ENCODE results near the gene ITIH4.

Gene ITIH4

DNA sequence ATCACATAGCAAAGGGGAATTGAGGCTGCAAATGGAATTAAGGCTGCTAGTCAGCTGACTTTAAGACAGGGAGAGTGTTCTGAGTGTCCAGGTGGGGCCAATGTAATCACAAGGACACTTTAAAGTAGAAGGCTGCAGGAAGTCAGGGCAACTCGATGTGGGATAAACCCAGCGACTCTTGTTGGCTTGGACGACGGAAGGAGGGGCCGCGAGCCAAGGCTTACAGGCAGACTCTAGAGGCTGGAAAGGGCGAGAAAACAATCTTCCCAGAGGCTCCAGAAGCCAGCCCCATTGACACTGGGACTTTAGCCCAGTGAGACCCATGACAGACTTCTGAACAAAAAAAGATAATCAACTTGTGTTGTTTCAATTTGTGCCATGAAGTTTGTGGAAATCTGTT is 17.3 kb upstream of the ITIH4 start:
- no peak for DNase-seq

- no peak for DNase-seq
Measured at GRCh38 chr3:52847241-52847640, 16.8 kb upstream of the ITIH4 start.

- no peak for DNase-seq
Measured at GRCh38 chr3:52846432-52846965, 16.0 kb upstream of the ITIH4 start.

DNA sequence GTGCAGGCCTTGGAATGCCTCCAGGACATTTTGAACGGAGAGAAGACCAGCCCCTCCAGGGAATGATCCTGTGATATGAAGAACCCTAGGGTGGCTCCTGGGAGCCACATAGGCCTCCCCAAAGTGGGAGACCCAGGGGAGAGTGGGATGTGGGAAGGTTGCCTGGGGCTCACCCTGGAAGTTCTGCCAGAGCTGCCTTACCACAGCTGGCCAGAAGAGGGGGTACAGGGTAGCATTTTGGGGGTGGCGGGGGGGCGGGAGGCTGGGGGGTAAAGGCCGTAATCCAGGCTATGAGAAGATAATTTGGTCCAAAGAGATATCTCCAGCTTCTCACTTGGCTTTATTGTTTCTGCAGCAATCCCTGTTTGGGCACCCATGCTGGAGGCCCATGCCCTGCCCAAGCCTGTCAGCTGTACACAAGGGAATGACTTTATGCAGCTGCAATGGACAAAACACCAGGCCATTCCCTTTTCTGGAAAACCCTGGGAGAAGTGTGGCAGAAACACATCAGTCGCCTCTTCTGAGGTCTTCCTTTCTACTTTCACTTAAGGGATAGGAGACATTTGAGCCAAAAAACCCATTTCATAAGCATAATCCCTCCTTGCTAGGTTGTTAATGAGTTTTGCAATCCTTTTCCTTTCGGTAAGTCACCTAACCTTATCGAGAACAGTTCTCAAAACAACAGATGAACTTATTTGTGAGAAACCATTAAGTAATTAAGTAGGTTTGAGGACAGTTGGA is 15.4 kb upstream of the ITIH4 start:
- no peak for DNase-seq

GRCh38 chr3:52845157-52845556 is 14.7 kb upstream of the ITIH4 start:
- DNase-seq, result no peak

DNA sequence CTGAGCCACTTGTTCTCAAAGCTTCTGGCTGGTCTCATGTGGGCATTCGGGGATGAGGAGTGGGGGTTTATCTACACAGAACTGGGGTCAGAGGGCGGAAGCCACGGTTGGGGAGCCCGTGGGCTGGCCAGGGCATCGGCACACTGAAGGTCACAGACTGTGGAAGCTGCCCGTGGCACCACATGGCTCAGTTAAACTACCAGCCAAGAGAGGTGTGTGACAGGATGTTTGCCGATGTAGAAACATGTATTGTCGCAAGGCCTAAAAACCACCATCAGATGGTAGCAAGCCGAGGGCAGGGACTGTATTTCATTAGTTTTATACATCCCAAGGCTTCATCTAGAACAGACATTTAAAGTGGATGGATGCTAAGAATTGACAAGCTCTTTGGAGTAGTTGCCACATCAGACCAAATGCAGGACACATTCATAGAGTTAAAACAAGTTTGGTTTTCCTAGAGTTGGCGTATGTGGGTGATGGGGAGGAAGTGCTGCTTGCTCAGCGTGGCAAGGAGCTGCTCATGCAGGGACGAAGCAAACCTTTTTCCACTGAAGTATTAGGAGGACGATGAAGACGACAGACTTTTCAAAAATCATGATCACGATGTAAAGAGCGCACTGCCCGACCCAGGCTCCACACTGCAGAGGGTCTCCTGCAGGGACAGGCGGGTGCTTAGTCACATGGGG is 14.0 kb upstream of the ITIH4 start:
- peak; percentile 24 for DNase-seq

GRCh38 chr3:52843881-52844280 is 13.4 kb upstream of the ITIH4 start:
- no peak for DNase-seq

- no peak for DNase-seq
Measured at GRCh38 chr3:52843108-52843865, 12.8 kb upstream of the ITIH4 start.

GRCh38 chr3:52842424-52842823 is 12.0 kb upstream of the ITIH4 start:
- no peak for DNase-seq

DNA sequence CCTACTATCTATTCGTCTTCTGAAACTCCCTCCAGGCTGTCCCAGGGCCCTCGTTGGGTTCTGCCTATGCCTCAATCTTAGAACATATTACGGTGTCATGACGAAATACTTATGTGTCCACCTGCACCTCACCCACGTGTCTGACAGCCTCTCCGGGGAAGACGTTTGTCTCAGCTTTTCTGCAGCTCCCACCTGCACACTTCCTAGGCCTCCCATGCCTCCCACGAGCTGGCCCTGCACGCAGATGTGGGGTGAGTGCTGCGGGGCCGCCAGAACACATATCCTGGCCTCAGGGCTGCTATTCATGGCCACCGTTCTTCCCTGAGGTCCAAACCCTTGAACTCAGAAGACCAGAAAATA is 11.5 kb upstream of the ITIH4 start:
- no peak for DNase-seq

DNA sequence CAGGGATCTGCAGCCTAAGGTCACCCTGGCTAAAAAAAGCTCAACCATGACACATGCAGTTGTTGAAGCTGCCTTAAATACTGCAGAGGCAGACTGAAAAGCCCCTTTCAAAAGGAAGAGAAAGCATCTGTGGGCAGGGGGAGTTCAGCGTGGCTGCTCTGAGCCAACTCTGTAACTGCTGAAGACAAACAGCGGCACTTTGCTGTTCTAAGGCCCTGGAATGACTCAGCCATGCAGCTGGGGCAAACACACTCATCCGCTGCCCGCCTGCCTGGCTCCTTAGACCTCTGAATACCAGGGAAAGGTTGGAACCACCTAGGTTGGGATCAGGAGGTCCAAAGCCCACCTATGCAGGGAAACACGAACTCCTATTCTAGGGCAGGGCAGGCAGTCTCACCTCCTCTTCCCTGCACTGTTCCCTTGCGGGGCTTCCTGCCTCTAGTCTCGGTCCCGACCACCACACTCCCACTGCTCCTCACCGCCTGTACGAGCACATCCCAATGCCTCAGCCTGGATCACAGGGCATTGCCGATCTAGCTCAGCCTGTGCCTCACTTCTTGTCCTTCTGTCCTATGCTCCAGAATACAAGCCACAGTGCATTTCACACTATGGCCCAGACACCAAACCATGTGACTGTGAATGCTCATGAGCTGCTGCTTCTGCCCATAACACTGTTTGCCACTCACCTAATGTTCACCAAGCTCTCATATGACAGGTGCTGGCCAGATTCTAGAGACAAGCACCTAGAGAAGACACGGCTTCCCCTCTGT is 10.9 kb upstream of the ITIH4 start:
- DNase-seq, result no peak

DNA sequence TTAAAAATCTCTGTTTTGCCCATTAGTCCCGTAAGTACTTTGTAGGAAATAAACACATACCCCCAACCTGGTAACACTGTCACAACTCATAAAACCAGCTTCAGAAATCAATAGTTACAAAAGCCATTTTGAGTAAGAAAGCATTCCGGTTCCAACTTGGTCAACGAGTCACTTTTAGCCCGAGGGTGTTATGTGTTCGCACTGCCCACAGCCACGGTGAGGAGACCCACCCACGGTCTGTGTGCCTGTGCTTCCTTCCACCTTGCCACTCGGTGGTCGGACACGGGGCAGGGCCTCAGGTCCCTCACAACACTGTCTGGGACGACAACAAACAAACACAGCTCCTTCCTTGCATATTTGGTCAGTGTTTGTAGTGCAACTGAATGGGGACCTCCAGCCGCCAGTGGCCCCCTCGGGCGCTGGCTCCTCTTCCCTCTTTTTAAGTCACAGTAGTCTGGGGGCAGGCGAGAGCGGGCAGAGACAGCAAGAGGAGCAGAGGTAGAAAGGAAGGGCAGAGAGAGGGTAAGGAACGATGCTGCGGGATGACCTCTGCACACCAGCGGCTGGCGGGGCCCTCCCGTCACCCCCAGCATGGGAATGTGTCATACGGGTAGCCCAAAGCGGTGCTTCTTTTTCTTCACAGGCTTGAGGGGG is 9.5 kb upstream of the ITIH4 start:
- no peak for DNase-seq

GRCh38 chr3:52839268-52839575 is 8.8 kb upstream of the ITIH4 start:
- DNase-seq, result no peak

DNA sequence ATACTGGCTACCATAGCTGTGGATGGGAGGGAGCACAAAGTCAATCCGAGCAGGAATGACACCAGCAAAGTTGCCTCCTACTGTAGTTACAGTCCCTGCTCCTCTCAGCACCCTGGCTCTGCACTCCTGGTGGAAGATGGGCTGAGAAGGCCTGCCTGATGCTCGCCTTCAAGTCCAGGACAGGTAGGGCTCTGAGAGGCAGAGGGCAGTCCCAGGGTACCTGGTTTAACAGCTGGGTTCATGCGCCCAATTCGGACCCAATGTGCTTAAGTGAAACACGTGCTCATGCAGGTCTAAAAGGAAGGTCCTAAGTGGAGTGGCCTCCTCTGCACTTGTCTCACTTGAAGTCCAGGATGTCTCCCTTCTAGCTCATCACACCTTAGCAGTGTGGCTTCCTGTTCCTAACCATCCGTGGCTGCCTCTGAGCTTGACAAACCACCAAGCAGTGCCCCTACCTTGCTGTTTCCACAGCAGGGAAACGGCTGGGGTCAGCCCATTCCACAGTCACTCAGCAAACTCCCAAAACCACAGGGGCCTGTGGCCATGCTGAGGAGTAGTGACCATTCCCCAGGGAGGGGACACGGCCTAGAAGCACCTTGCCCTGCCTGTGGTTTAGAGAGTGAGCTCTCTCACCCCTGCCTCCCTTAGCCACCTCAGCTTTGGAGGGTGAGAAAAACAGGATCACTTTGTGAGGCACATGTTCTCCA is 8.2 kb upstream of the ITIH4 start:
- no peak for DNase-seq

DNA sequence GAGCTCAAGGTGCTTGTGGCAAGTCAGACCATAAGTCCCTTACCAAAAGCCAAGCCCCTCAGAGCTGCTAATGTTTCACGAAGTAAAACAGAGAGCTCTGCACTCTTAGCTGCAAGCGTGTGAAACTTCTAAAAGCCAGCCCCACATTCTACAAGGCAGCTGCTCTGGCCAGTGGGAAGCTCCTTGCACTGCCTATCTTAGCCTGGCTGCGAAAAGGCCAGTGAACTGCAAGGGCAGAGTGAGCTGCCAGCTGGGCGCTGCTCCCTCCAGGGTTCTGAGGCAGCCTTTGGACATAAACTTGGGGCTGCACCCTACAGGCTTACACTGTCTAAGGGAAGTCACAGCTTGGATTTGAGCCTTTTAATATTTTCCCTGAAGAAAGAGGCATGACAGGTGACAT is 6.5 kb upstream of the ITIH4 start:
- no peak for DNase-seq

GRCh38 chr3:52836471-52836845 is 6.0 kb upstream of the ITIH4 start:
- DNase-seq, result no peak

DNA sequence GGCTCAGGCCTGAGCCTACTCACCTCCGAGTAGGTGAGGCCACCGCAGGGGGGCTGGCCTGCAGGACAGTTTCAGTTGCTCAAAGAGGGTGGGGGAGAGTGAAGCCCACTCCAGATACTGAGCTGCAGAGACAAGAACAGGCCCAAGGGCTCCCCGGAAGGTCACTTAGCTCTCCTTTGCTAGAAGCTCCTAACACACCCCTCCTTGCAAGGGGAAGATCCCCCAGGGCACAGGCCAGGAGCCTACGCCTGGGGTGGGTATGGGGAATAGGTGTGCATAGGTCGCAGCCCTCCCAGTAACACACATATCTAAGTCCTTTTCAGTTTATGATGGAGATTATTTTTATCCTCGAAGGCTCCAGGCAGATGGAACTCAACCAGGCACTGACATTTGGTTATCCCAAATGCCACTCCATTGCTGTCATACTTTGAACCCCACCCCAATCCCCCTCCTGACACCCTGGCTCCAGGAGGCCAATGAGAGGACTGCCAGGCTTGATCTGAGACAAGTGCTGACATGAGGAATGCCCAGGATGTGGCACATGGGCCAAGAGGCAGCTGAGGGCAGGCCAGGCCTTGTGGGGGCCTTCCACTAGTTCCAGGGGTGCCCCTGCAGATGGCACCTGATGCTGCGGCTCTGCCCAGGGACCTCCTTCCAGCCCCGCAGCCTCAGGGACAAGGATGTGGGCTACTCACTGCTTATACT is 5.4 kb upstream of the ITIH4 start:
- no peak for DNase-seq

GRCh38 chr3:52834871-52835501 is 4.5 kb upstream of the ITIH4 start, which contains the start of gene MUSTN1:
Gene MUSTN1, minus strand, starts transcription at chr3:52835019. Its CDS starts 71 bp downstream, at chr3:52834948.
- DNase-seq, result no peak

DNA sequence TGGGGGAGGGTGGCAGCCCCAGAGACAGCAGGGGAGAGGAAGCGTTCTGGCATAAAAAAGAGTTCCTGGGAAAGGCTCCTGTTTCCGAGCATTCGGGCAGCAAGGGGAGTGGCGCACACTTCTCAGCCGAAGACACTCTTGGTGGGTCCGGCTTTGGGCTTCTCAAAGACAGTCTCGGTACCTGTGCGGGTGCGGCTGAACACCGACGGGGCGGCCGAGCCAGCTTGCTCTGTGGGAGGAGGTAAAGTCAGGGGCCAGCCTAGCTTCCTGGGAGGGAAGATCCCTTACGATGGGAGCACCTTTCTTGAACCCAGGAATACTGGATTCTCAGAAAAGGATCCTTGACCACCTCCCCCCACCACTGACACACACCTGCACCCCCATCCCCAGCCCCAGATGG is 2.7 kb upstream of the ITIH4 start:
- no peak for DNase-seq

DNA sequence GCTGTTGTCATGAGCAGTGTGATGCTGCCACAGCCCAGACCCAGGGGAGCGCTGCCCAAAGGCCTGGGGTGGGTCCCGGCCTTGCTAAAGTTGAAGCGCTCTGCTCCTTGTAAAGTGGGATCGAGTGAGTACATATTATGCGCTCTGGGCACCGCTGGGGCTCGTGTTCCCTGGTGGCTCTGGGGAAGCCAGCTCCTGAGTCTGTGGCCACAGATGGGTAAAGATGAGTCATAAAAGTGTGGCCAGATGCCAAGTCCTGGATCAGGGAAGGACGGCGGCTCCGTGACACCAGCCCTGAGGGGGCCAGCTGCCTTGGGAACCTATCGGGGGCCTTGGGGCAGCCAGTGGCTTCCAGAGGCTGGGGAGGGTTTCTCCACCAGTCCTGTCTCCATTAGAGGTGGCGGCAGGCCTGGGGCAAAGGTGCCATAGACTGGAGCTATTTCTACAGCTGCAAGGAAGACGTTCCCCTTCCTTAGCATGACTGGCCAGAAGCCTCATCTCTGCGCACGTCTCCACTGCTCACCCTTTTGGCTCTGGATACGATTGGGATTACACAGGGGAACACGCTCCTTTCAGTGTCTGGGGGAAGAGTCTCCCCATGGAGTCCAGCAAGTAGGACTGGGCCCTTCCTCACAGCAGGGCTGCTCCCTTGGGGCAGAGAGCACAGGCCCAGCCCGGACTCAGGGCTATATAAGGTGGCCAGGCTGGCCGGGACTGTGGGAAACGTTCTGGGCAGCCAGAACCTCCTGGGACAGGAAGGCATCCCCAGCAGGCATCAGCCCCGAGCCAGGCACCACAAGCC is 1.2 kb upstream of the ITIH4 start:
- no peak for DNase-seq
